Epidermal melanocyte (primary cell): ENCODE data around the gene MMEL1.

ENCODE experiments used
- DNase-seq: peaks from one replicate; pipeline ENCODE4 v3.0.0; 2011; ENCODE audit warnings: low spot score; ENCODE audit not compliant: insufficient read length

The MMEL1 gene

DNA sequence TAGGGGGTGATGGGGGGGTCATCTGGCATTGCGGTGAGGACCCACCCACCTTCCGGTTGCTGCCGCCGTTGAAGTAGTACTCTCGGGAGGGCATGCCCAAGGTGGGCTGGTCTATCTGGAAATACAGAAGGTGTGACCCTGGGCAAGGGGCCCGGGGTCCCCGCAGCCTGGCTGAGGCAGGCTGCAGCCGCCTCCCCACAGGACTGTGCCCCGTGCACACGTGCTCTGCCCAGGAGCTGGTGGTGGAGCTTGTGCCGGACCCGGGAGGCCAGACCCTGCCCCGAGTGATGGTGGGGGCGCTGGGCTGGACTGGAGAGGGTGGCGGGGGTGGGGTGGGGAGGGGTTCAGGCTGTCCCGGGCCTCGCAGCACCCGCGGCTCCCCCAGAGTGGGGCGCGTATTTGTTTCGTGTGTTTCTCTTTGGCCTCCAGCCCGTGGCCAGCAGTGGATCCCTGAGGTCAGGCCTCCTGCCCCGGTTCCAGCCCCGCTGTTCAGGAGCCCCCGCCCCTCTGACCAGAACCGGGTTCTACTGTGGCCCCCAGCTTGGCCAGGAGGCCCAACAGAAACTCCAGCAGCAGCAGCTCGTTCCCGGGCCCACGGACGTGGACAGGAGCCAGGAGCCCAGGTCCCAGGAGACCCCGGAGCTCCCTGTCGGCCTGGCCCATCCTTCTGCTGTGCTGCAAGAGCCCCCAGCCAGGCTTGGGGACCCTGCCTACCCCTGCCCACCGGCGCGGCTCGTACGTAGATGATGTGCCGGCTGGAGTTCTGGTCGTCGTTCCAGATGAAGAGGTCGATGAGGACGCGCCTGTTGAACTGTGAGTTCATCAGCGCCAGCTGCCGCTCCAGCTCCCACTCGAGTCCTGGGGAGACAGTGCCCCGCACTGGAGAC lies 27.1 kb downstream of the MMEL1 start:
- DNase-seq, result no peak

DNA sequence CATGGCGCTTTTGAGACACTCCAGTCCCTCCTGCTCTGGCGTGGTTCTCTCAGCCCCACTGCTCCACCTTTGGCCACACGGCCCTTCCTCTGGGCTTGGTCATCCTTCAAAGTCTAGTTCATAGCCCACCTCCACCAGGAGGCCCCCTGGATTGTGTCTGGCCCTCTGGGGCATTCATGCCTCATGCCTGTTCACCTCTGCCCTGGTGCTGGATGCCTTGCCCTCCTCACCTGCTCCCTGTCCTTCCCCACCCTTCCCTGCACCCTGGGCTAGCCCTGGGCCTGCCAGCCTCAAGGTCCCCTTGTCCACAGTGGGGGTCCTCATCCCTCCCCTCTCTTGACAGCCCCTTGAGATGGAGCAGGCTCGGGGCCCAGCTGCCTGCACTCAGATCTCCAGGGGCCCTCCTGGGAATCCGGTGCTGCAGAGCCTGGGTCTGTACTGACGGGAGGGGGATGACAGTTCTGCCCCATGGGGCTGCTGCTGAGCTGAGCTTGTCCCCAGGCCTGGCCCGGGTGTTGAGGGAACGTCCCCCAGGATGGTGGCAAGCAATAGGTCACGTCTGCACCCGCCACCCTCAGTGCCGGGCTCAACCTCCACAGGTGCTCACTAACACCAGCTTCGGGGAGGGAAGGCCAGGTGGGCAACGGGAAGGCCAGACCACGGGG lies 27.8 kb downstream of the MMEL1 start:
- no peak for DNase-seq

DNA sequence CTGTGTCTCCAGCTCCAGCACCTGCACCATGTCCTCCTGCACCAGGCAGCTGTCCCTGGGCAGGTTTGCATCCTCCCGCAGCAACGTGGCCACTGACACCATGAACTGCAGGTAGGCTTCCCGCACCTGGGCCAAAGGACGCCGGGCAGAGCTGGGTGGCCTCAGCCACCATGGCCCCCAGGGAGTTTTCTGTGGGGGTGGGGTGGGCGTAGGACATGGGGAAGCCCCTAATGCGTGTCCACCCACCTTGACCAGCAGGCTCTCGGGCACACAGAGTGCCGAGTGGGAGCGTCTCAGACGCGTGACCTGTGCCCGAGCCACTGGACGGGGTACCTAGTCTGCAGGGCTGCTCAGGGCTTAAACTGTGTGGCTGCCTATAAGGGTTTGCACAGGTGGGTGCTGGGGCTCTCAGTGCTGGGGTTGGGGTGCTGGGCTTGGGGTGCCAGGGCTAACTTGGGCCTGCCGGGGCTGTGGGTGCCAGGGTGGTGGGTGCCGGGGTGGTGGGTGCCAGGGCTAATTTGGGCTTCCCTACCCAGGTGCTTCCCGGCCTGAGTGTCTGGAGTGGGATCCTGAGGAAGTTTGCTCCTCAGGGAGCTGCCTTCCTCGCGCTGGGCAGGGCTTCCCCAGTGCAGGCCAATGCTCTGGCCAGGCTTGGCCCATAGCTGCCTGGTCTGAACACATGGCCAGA lies 28.5 kb downstream of the MMEL1 start:
- DNase-seq, result no peak

DNA sequence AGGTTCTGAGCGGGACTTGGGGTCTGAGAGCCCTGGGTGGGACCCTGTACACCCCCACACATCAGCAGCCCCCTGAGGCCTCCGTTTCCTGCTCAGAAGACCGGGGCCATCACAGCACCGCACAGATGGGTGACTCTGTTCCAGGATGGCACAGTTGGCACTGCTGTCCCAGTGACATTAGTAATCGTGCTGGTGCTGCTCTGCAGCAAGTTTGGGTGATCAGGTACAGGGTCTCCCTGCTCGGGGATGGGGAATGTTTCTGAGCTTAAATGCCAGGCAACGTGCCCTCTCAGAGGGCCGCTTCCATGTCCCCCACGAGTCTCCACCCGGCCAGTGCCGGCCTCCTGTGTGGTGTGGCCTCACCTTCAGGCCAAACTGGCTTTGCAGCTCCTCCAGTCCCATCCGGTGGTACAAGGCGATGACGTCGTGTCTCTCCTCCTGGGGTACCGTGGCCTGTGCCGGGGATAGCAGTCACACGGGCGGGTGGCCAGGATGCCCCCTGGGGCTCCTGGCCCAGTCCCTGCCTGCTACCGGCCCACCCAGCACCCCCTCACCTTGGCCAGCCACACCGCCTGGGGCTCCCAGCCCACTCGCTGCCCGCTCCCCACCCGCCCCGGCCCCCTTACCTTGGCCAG lies 29.2 kb downstream of the MMEL1 start:
- no peak for DNase-seq

DNA sequence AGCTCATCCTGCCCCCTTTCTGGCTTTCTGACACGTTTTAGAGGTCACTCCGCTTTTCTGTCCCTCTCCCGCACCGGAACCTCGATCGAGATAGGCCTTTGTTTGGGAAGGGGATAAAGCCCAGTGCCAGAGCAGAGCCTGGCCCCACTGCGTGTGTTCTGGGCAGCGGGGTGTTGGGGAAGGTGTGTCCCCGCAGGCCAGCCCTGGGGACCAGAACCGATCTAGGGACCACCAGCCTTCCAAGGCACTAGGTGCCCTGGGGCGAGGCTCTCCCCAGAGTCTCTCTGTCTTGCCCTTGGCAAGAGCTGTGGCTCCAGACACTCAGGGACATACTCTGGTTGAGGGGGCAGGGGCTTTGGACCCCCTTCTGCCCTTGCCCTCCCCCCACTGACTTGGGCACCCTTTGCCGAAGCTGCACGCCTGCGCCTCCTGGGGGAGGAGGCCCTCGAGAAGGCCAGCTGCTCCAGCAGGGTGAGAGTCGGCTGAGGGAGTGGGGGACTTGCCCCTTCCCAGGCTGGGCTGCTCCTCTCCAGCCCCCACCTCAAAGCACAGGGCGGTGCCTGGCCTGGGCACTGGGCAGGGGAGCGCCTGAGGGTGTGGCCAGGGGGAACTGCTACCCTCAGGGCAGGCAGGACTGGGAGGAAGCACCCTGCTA lies 29.8 kb downstream of the MMEL1 start:
- no peak for DNase-seq

DNA sequence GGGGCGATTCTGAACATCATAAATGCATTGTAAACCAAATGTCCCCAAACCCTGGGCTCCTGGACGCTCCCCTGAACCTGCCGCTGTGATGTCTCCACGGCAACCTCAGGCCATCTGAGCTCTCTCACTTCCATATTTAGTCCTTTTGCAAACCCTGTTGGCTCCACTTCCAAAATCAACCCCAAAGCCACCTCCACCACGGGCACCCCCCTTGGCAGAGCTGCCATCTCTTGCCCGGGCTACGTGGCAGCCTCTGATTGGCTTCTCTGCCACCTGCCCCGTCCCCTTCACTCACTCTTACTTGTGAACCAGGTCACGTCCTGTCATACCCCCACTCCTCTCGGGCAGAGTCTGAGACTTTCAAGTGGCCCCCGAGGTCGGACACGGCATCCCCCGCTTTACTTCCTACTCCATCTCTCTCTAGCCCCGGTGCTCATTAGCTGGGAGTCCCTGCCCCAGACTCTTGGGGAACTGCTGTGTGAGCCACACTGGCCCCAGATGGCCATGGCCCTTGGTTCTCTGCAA lies 30.4 kb downstream of the MMEL1 start:
- no peak for DNase-seq

DNA sequence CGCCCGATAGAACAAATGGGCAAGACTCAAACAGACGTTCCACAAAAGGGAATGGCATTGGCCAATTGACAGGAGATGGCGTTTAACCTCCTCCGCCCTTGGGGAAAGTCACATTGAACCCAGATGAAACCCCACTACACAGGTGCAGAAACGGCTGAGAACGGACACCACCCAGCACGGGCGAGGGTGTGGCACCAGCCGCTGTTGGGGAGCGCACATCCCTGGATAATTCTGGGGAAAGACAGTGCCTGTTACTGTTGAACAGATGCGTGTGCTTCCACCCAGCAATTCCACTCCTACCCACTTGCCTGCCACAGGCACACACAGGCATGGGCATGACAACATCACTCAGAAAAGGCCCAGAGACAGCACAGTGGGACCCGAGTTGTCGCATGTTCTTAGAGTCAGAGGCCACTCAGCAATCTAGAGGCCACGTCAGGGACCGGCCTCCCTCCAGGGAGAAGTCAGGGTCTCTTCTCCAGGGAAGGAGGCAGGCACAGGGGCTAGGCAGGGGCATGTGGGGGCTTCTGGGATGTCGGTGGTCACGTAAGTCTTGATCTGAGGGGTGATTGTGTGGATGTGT lies 31.0 kb downstream of the MMEL1 start:
- no peak for DNase-seq

DNA sequence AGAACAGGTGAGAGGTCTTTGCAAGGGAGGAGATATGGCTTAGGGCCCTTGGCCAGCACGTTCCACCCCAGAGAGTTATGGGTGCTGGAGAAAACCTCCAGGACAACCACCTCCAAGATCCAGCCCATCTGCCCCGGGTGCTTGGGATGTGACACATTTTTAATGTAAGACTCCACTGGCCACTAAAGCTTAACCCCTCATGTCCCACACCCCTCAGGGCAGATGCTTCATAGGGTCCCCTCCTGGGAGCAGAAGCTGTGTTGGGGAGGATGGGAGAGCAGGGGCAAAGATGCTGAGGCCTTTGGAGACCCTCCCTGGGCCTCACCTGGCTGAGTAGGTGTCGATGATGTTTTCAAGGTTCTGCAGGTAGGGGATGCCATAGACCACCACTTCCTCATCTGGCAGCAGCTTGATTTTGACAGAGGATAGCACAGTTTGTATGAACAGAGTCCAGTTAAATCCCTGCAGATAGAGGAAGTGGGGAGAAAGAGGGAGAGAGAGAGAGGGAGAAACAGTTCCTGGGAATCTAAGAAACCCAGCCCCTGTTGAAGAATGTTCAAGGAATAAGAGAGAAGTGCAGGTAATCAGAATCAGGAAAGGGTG lies 34.4 kb downstream of the MMEL1 start:
- DNase-seq, result no peak

DNA sequence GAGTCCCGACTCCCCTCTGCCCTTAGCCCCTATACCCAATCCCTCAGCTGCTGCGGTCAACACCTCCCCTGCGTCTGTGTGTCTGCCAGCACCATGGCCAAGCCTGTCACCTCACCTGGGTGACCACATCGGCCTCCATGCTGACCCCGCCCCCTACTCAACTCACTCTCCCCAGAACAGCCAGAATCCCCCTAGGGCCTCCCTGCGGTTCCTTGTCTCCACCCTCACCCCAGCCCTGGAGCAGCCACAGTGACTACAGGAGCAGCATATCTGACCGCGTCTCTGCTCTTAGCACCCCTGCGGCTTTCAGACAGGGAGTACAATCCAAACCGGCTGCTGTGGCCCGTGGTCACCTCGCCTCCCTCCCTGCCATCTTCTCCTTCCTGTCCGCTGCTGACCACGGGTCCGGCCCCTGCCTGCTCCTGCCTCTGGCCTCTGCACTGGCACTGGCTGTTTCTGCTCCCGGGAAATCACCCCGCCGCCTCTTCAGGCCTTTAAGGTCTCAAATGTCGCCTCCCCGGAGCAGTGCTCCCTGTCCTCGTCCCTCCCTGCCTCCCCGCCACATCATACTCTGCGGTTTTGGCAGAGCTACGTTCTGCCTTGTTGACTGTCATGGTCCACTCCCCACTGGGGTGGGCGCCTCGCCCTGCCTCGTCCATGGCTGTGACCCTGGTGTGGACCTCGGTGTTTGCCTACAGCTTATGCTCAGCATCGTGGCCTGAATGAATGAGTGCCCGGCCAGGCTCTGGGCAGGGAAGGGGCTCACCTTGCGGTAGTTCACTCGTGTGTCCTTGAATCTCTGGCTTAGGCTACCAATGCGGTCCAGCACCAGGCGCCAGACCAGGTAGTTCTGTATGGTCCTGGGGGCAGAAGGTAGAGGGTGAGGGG lies 35.1 kb downstream of the MMEL1 start:
- DNase-seq, result no peak

DNA sequence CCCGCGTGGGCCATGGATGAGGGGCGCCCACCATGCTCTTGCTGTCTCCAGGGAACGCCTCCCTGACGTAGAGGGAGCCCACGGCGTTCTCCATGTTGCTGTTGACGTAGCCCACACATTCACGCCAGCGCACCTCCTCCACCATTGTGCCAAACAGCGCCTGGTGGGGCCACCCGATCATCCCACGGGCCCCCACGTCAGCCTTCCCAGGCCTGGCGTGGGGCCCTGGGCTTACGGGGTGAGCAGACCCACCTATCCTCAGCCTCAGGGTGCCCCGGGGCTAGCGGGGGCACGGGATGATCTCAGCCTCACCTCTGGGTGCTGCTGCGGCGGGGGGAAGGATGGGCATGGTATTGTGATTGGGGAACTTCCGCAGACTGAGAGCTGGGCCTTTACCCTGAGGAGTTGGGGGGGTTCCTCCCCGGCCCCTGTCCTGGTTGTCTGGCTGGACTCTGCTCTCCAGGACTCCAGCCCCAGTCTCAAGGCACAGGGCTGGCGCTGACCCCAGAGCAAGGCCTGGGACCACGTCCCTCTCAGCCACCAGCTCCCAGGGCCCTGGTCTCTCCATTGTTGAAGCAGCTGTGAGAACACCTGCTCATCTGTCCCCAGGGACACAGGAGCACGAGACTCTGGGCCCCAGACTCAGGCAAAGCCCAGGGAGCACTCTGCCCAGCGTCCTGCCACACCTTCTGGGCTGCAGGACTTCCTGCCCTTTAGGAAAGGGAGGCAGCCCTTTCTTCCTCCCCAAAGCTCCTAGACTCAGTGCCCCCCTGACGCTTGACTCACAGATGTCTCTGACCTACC lies 36.1 kb downstream of the MMEL1 start:
- no peak for DNase-seq

DNA sequence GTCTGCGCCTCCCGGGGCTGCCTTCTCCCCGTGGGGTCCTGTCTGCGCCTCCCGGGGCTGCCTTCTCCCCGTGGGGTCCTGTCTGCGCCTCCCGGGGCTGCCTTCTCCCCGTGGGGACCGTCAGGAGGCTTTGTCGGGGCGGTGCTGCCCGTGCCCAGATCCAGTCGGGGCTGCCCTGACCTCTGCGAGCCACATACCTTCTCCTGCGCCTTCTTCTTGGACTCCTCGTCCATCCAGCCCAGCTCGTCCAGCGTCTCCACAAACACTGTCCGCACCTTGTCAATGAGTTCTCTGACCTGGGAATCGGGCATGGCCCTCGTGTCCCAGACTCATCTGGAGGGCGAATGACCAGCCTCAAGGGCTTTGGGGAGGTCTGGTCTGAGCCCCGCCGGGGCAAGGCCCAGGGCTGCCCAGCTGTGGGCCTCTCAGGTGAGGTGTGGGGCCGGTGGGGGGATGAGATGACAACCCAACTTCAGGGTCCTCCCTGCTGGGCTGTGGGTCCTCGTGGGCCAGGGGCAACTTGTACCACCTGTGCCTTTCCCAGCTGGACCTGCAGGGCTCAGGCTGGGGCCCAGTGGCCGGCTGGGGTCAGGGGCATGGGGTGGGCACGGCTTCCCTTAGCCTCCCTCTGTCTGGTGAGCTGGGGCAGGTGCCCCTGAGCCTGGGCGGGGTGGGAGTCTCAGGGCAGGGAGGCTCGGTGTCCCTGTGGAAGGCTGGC lies 36.8 kb downstream of the MMEL1 start:
- no peak for DNase-seq

DNA sequence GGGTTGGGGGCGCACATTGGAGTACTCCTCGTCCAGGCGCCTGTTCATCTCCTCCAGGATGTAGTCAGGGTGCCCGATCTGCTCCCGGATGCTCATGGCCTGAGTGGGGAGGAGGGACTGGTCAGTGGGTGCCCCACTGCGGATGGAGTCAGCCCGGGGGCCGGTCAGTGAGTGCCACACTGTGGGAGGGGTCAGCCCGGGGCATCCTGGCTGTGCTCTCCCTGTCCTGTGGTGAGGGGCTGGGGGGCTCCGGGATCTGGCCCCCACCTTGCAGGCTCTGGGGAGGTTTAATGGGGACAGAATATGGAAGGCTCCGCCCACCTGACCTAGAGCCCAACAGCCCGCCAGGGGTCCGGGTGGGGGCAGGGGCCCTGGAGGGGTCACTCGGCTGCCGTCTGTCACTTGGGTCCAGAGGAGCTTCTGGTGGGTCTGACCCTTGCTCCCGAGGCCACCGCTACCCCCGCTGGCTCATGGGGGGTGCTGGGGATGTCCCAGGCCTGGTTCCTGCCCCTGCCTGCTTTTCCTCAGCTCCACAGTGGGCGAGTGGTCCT lies 37.5 kb downstream of the MMEL1 start:
- DNase-seq, result no peak

DNA sequence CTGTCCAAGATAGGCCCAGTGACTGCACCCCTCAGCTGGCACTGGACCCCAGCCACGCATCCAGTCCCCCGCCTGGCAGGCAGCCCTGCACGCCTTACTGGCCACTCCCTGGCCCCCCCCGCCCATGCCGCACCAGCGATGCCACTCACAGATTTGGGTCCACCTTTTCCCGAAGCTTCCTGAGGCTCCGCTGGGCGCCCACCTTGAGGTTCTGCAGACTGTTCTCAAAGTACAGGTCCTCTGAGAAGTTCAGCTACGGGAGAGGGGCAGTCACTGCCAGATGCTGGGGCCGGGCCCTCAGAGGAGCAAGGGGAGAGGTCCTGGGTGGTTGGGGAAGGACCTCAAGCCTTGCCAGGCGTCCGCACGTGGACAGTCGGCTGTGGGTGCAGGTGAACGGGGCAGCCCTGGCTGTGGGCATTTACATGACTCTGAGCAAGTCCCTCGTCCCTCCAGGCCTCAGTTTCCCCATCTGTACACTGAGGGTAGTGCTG lies 38.1 kb downstream of the MMEL1 start:
- DNase-seq, result no peak

DNA sequence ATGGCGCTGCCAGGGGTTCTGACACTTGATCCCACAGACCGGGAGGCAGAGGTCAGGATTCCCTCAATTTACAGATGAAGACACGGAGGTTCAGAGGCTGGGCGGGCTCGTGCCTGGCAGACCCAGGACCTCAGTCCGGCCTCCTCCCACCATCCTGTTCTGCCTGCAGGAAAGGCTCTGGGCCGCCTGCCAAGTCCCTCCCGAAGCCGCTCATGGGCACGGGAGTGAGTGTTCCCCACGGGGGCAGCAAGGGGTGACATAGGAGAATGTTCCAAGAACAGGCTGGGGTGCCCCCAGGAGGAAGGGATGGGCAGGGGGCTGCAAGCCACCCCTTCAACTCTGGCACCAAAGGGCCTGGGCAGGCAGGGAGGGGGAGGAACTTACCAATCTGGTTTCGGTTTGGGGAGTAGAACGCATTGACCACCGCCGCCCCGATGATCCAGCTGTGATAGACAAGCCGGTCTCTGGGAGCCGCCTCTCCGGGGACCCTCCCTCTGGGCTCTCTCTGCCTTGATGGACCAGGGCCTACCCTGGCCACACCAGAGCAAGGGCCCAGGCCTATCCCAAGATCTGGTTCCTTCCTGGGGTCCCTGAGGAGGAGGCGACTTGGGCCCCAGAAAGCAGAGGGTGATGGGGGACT lies 38.7 kb downstream of the MMEL1 start:
- DNase-seq, result no peak

DNA sequence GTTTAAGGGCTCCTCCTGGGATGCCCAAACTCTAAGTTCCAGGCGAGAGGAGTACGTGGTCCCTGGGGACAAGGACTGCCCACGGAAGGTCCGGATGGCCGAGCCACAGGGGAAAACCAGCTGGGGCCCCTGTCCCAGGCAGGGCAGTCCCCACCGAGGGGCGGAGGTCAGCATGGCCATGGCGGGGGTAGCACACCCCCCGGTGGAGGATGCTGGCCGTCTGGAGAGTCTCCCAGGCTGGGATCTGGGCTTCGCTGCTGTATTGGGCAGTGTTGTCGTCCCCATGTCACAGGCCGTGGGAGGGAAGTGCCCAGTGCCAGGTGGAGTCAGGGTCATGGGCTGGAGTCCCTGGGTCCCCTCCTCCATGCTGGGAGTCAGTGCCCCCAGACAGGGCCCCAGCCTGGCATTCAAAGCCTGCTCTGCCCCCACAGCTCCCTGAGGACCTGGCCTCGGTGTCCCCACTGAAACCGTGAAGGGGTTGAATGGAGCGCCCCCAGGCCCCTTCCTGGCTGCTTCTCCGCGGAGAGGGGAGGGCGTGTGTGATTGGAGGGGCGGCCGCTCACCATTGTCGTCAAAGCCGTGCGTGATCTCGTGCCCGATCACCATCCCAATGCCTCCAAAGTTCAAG lies 39.5 kb downstream of the MMEL1 start:
- DNase-seq, result no peak

DNA sequence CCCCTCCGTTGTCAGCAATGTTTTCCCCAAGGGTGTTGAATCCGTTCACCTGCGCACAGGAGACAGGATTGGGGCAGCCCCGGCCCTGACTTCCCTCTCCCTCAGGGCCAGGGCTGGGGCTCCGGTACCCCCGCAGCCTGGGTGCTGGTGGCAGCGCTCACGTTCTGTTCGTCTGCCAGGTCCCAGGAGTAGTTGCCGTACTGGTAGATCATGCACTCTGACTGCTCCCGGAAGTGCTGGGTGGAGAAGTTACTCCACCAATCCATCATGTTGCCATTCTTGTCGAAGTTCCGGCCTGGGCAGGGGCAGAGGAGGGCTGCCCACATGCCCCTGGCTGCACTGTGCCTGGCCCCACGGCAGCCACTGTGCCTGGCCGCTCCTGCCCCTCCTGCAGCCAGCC lies 40.1 kb downstream of the MMEL1 start:
- no peak for DNase-seq
